K562 (cell line): Measurements from ENCODE around the gene IFT52. TPM values are rescaled to one million over a fixed set of nuclear protein-coding genes. Genes with fewer than 3 reads are reported as not detected.

Experiments used
- ATAC-seq: fragments of 200-7000 bp; cut with Tn5 transposase; 3 replicates; pipeline ENCODE4 v1.9.1; 2020; ENCODE audit warnings: moderate library complexity
- BruUV-seq: library from RNA; stranded (reverse); fragments of 400-500 nt; replicated peaks from 2 replicates; lab custom pipeline; 2021; lab: Mats Ljungman, UMichigan
- CTCF ChIA-PET: fragments of 300-600 bp; formaldehyde crosslinking; extraction: SDS; loops from one replicate; lab custom pipeline; 2021; ENCODE audit warnings: low intra/inter-chr PET ratio; lab: Yijun Ruan, JAX
- POLR2A ChIA-PET: fragments of 300-600, 350-650 bp; sonication (Branson Sonifier 250); formaldehyde crosslinking; extraction: SDS; loops from one replicate; lab custom pipeline; 2021; ENCODE audit warnings: antibody characterized with exemption, inconsistent platforms; lab: Yijun Ruan, JAX
- DNase-seq, 4 experiments: peaks; one replicate each; pipeline versions ENCODE4 v3.0.0 to v3.0.0-alpha.2; 2011 to 2018; ENCODE audit warnings: low spot score in 3 of 4, mixed read lengths in 3 of 4; ENCODE audit errors: extremely low read depth in 1 of 4
- FAIRE-seq: peaks from 2 replicates; lab custom pipeline; 2011; peaks lifted over from hg19 to GRCh38; lab: Jason Lieb, UNC
- H2AFZ ChIP-seq: 2 replicates; pipeline ENCODE4 v1.6.0; 2011; ENCODE audit warnings: low read depth, low read length, control low read depth, inconsistent platforms
- H3K27ac ChIP-seq: fragments of 200-600 bp; 3 replicates; pipeline ENCODE4 v1.8.0; 2011; ENCODE audit warnings: low read depth, mild to moderate bottlenecking, control low read depth, inconsistent platforms, low read length, moderate library complexity, mixed read lengths; ENCODE audit errors: extremely low read depth
- H3K27me3 ChIP-seq, 2 experiments: fragments of 300-600 bp in 1 of 2; 2 replicates in 1 of 2; 3 replicates in 1 of 2; pipeline versions ENCODE4 v1.6.0 to v1.8.0; 2011; ENCODE audit warnings: inconsistent platforms in 2 of 2, low read length in 2 of 2, mild to moderate bottlenecking in 1 of 2, mixed read lengths in 1 of 2, moderate library complexity in 1 of 2; ENCODE audit not compliant: control insufficient read depth in 2 of 2, insufficient read depth in 2 of 2
- H3K36me3 ChIP-seq: fragments of 300-600 bp; 3 replicates; pipeline ENCODE4 v1.8.0; 2011; ENCODE audit warnings: mild to moderate bottlenecking, low read length, inconsistent platforms; ENCODE audit not compliant: control insufficient read depth, insufficient read depth
- H3K4me1 ChIP-seq, 2 experiments: fragments of 200-600 bp in 1 of 2; replicated peaks in 1 of 2; 2 replicates in 1 of 2; 3 replicates in 1 of 2; pipeline versions ENCODE4 v1.5.1 to v1.8.0; 2011; ENCODE audit warnings: inconsistent platforms in 2 of 2, low read length in 2 of 2, mild to moderate bottlenecking in 1 of 2, mixed read lengths in 1 of 2, moderate library complexity in 1 of 2; ENCODE audit not compliant: control insufficient read depth in 2 of 2, insufficient read depth in 2 of 2
- H3K4me2 ChIP-seq: 2 replicates; pipeline ENCODE4 v1.6.1; 2011; ENCODE audit warnings: low read length, control low read depth, inconsistent platforms, mixed read lengths; ENCODE audit not compliant: insufficient read depth
- H3K4me3 ChIP-seq: fragments of 200-600 bp; sonication (generic), shearing (Covaris generic); 2 replicates; pipeline ENCODE4 v1.5.1; 2016; ENCODE audit warnings: control low read depth, inconsistent platforms
- H3K79me2 ChIP-seq: fragments of 200-600 bp; 3 replicates; pipeline ENCODE4 v1.8.0; 2011; ENCODE audit warnings: low read length, inconsistent platforms; ENCODE audit not compliant: control insufficient read depth, insufficient read depth
- H3K9ac ChIP-seq, 2 experiments: 2 replicates each; pipeline versions ENCODE4 v1.6.0 to v1.6.1; 2011; ENCODE audit warnings: low read depth in 2 of 2, low read length in 2 of 2, control low read depth in 1 of 2, inconsistent platforms in 1 of 2, mild to moderate bottlenecking in 1 of 2, mixed read lengths in 1 of 2; ENCODE audit not compliant: insufficient read depth in 1 of 2
- H3K9me1 ChIP-seq: one replicate; pipeline ENCODE4 v1.6.0; 2011; ENCODE audit warnings: inconsistent platforms, mild to moderate bottlenecking, low read length, moderate library complexity; ENCODE audit not compliant: control insufficient read depth, insufficient read depth
- H3K9me3 ChIP-seq: replicated peaks from 2 replicates; pipeline ENCODE4 v1.5.1; 2011; ENCODE audit warnings: low read depth, low read length, inconsistent platforms; ENCODE audit not compliant: control insufficient read depth, insufficient read depth
- H4K20me1 ChIP-seq: replicated peaks from 2 replicates; pipeline ENCODE4 v1.6.1; 2011; ENCODE audit warnings: low read length, inconsistent platforms, mixed read lengths; ENCODE audit not compliant: control insufficient read depth, insufficient read depth
- BCOR ChIP-seq: fragments of 450-650 bp; IDR thresholded peaks from 2 replicates; pipeline ENCODE4 v1.6.1; 2016
- BRD9 ChIP-seq: fragments of 450-650 bp; IDR thresholded peaks from 2 replicates; pipeline ENCODE4 v1.6.1; 2018; ENCODE audit warnings: low read depth; ENCODE audit not compliant: partially characterized antibody
- HNRNPK ChIP-seq: fragments of 200-400 bp; formaldehyde crosslinking; IDR thresholded peaks from one replicate; pipeline ENCODE4 v1.6.1; 2018; ENCODE audit warnings: mild to moderate bottlenecking, low read depth, low read length; ENCODE audit not compliant: poor library complexity, severe bottlenecking
- MTA3 ChIP-seq: fragments of 450-650 bp; formaldehyde crosslinking; IDR thresholded peaks from 2 replicates; pipeline ENCODE4 v1.6.1; 2017; ENCODE audit warnings: mild to moderate bottlenecking, borderline replicate concordance
- MYC ChIP-seq, 2 experiments: fragments of 250-450 bp in 1 of 2; sonication (Bioruptor Pico) in 1 of 2; IDR thresholded peaks; 2 replicates each; pipeline versions ENCODE4 v1.5.1 to v1.6.1; 2012 to 2021; ENCODE audit warnings: low read depth in 2 of 2, borderline replicate concordance in 1 of 2, improper control_type of control experiment in 1 of 2, low read length in 1 of 2, mild to moderate bottlenecking in 1 of 2, moderate library complexity in 1 of 2
- NR2C1 ChIP-seq, 2 experiments: fragments of 450-650 bp; IDR thresholded peaks; 2 replicates each; pipeline ENCODE4 v1.6.1; 2017; ENCODE audit warnings: mild to moderate bottlenecking in 2 of 2, antibody characterized with exemption in 1 of 2, inconsistent platforms in 1 of 2, missing compliant biosample characterization in 1 of 2, missing genetic modification characterization in 1 of 2
- PTRF ChIP-seq: fragments of 450-650 bp; IDR thresholded peaks from 2 replicates; pipeline ENCODE4 v1.6.1; 2016; ENCODE audit warnings: mild to moderate bottlenecking, missing genetic modification characterization, missing compliant biosample characterization
- SIN3B ChIP-seq: fragments of 450-650 bp; IDR thresholded peaks from 2 replicates; pipeline ENCODE4 v1.6.1; 2017; ENCODE audit warnings: low read depth, mild to moderate bottlenecking, moderate library complexity
- STAG1 ChIP-seq: sonication (generic); formaldehyde crosslinking; IDR thresholded peaks from 2 replicates; pipeline ENCODE4 v1.5.0; 2020; ENCODE audit warnings: missing genetic modification reagents, borderline replicate concordance
- ZFP36 ChIP-seq: fragments of 150-350 bp; IDR thresholded peaks from 2 replicates; pipeline ENCODE4 v1.6.1; 2018; ENCODE audit warnings: low read length, low read depth; ENCODE audit not compliant: partially characterized antibody
- ZFP91 ChIP-seq: sonication (generic); formaldehyde crosslinking; IDR thresholded peaks from 2 replicates; pipeline ENCODE4 v1.8.0; 2022; ENCODE audit warnings: mild to moderate bottlenecking, missing genetic modification reagents
- ZNF740 ChIP-seq, 3 experiments: fragments of 200-800 bp in 1 of 3; sonication (Bioruptor generic) in 1 of 3; sonication (generic) in 1 of 3; formaldehyde crosslinking in 1 of 3; IDR thresholded peaks; 2 replicates each; pipeline versions ENCODE4 v1.6.1 to v1.8.0; 2016 to 2022; ENCODE audit warnings: mild to moderate bottlenecking in 2 of 3, missing compliant biosample characterization in 2 of 3, missing genetic modification characterization in 2 of 3, missing genetic modification reagents in 1 of 3
- WGBS: fragments of 100-300 bp; shearing (Covaris generic); methylation state at CpG from one replicate; pipeline ENCODE4 v1.1.6; 2016; ENCODE audit warnings: low coverage, mixed read lengths; ENCODE audit not compliant: insufficient coverage; ENCODE audit errors: missing lambda C conversion rate; 5-methylcytosine and 5-hydroxymethylcytosine counted together
- in situ Hi-C: fragments of 300-500 bp; cut with MboI; formaldehyde crosslinking; loops from 4 replicates; pipeline ENCODE4 v1.15.0; 2018; ENCODE audit warnings: inconsistent platforms, mixed read lengths
- intact Hi-C: fragments of 100-400 bp; cut with micrococcal nuclease; formaldehyde crosslinking; loops from 2 replicates; pipeline ENCODE4 v1.14.2; 2022
- polyA plus RNA-seq, 8 experiments: library from polyadenylated mRNA; depleted of rRNA in 4 of 8; stranded (reverse) in 5 of 8; unstranded in 3 of 8; fragments of >200 nt; fragmentation: Nextera tagmentation in 2 of 8; fragmentation: Illumina TruSeq in 1 of 8; extraction: Ambion mirVana in 2 of 8; extraction: Trizol in 1 of 8; gene quantifications; 2 replicates each; pipeline versions ENCODE4 v1.2.1 to v1.2.3, GENCODE V29; 2011 to 2014; ENCODE audit warnings: inconsistent platforms in 1 of 8, missing spikeins in 1 of 8
- total RNA-seq, 7 experiments: library from RNA; depleted of rRNA in 6 of 7; stranded (reverse); fragments of >200 nt in 6 of 7; fragmentation: Illumina TruSeq in 2 of 7; extraction: Trizol in 2 of 7; gene quantifications; 2 replicates each; pipeline versions ENCODE4 v1.2.1 to v1.2.3, GENCODE V29; 2011 to 2021; ENCODE audit warnings: low replicate concordance in 1 of 7

Gene IFT52
- total and polyA plus RNA-seq, 9 of the 15 experiments (the other 6 are each of a cell fraction or from before 2014, with no cell fraction given), result 11.0 to 31.4 (median 20.4) TPM

- FAIRE-seq, result no peak
- H3K27me3 ChIP-seq, result no peaks in the 10 kb centered on the region
- H2AFZ ChIP-seq, result no peak overlapping the region
- H3K4me1 ChIP-seq, result peaks cover 4 to 11% of the 10 kb centered on the region in 2 experiments; a peak in 4 of 5 replicates
- peaks cover 4% of the 10 kb centered on the region for H3K9me1 ChIP-seq
- H3K9me3 ChIP-seq, result no peaks in the 10 kb centered on the region
- in situ Hi-C loops (no loop called here), intact Hi-C loops (no loop called here)
- ChIA-PET POLR2A (interaction anchor here (1.2 kb wide), 1 partner anchor 11 kb away, joined by 3 read pairs; no protein-coding TSS in a partner anchor), CTCF (no interaction called here)
- no peak overlapping the region for H3K4me2 ChIP-seq
- 67% methylated on average over 2 of the region's 2 CpGs for WGBS
- no peak for ATAC-seq
- no TSS peak for BruUV-seq
- peak in 1 of 4 experiments; percentile 12 for DNase-seq
- 0 out of 2 replicates have a peak, but pooled peaks have one; percentile 16 for TF ChIP-seq STAG1 (CRISPR knock-in tag)
- no peak for TF ChIP-seq NR2C1 (IDR thresholded peaks at IDR 0.05)
- no peak for TF ChIP-seq NR2C1 (tag; IDR thresholded peaks at IDR 0.05)
- no peak overlapping the region for H3K27ac ChIP-seq
- H4K20me1 ChIP-seq, result peaks cover 13% of the 10 kb centered on the region
- H3K9ac ChIP-seq, result no peak overlapping the region
- no peak overlapping the region for H3K4me3 ChIP-seq
- peaks cover 17% of the 10 kb centered on the region for H3K79me2 ChIP-seq
- peaks cover 59% of the 10 kb centered on the region for H3K36me3 ChIP-seq
Observed at GRCh38 chr20:43681991-43682410, 91.3 kb downstream of the IFT52 start.

GRCh38 chr20:43682446-43682845 lies 91.7 kb downstream of the IFT52 start:
- no peak overlapping the region for H2AFZ ChIP-seq
- ATAC-seq (no peak), DNase-seq (peak in 1 of 4 experiments; percentile 5), FAIRE-seq (no peak)
- 90% methylated on average over 8 of the region's 9 CpGs for WGBS
- H3K79me2 ChIP-seq, result peaks cover 13% of the 10 kb centered on the region; the same call in 2 of the 3 replicates
- CTCF ChIA-PET, result no interaction called here
- H3K9ac ChIP-seq, result no peak overlapping the region
- peaks cover 9% of the 10 kb centered on the region for H4K20me1 ChIP-seq
- no peaks in the 10 kb centered on the region for H3K9me3 ChIP-seq
- peaks cover 0 to 7% of the 10 kb centered on the region in 2 experiments; a peak in 3 of 5 replicates for H3K4me1 ChIP-seq
- peaks cover 60% of the 10 kb centered on the region for H3K36me3 ChIP-seq
- POLR2A ChIA-PET, result no interaction called here
- no peaks in the 10 kb centered on the region for H3K27me3 ChIP-seq
- H3K9me1 ChIP-seq, result no peaks in the 10 kb centered on the region
- no TSS peak for BruUV-seq
- no peak overlapping the region for H3K4me2 ChIP-seq
- intact Hi-C loops, result no loop called here
- in situ Hi-C loops, result no loop called here
- H3K4me3 ChIP-seq, result no peak overlapping the region
- no peak overlapping the region for H3K27ac ChIP-seq
- no peak for TF ChIP-seq MTA3
- TF ChIP-seq SIN3B, result no peak
- TF ChIP-seq ZFP91 (CRISPR knock-in tag), result no peak
- no peak for TF ChIP-seq ZNF740 (CRISPR knock-in tag; IDR thresholded peaks at IDR 0.05)
- no peak for TF ChIP-seq ZNF740 (tag; IDR thresholded peaks at IDR 0.05)
- TF ChIP-seq PTRF (tag), result no peak
- TF ChIP-seq BRD9, result no peak
- no peak for TF ChIP-seq MYC (IDR thresholded peaks at IDR 0.05; ENCODE audit: low read depth, low read length)
- TF ChIP-seq MYC (CRISPR knock-in tag; IDR thresholded peaks at IDR 0.05; ENCODE audit: borderline replicate concordance, low read depth), result no peak
- TF ChIP-seq HNRNPK, result no peak
- no peak for TF ChIP-seq BCOR
- no peak for TF ChIP-seq ZFP36
